NCI-H226 (cell line): ENCODE results near the gene ADAMTS17.
A peak's percentile ranks its signal among the peaks of the same experiment; 100 is the strongest.

Experiments used
- DNase-seq: peaks from one replicate; pipeline ENCODE4 v3.0.0-alpha.2; 2015

The ADAMTS17 gene

DNA sequence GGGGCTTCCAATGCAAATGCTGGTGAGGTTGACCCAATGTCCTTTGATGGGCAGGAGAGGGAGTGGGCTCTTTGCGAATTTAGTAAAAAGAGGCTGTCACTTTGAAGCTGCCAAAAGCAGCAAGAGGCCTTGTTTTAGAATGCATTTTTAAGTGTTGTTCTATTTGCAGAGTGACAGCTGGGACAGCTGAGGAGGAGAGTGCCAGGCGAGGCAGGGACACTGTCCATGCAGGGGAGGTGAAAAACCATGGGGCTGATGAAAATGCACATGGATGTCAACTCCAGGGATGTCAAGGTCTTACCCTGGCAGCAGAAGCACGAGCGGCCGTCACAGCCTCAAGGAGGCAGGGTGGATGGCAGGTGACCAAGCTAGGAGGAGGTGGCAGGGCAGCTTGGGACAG, 279.8 kb downstream of the ADAMTS17 start:
- no peak for DNase-seq

- peak; percentile 99 for DNase-seq
Observed at GRCh38 chr15:100060276-100060926, 281.4 kb downstream of the ADAMTS17 start.

- DNase-seq, result no peak
Observed at GRCh38 chr15:100059521-100059920, 282.3 kb downstream of the ADAMTS17 start.

GRCh38 chr15:100059094-100059493, 282.7 kb downstream of the ADAMTS17 start:
- DNase-seq, result no peak

DNA sequence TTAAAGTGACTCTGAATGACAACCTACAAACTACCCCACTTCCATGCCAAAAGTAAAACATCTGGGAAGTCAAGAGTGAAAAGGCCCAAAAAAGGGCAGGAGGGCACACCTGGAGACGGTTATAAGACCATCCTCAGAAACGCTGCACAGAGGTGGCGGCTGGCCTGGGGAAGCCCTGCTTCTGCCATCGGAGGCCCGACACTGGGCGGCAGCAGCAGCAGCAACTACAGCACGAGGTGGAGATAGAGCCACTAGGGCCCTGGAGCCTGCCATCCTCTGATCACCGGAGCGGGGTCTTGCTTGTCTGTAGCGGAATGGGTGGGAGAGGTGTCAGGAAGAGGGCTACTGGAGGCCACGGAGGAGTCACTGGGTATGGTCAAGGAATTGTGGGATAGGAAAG, 283.3 kb downstream of the ADAMTS17 start:
- no peak for DNase-seq

DNA sequence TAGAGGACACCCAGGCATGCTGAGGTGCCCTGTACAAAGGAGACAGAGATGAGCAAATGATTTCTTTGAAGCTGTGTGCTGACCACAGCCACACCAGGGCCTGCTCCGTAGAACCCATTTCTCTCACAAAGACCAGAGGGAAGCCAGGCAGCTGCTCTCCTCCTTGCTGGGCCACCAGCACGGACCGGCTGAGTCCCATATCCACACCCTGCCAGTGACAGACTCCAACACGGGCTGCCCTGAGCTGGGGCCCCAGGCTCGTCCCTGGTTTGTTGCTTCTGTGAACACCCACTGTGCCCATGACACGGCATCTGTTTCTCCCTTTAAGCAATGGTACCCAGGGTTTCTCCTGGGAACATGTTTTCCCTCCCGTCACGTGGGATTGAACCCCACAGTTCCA, 284.5 kb downstream of the ADAMTS17 start:
- no peak for DNase-seq

DNA sequence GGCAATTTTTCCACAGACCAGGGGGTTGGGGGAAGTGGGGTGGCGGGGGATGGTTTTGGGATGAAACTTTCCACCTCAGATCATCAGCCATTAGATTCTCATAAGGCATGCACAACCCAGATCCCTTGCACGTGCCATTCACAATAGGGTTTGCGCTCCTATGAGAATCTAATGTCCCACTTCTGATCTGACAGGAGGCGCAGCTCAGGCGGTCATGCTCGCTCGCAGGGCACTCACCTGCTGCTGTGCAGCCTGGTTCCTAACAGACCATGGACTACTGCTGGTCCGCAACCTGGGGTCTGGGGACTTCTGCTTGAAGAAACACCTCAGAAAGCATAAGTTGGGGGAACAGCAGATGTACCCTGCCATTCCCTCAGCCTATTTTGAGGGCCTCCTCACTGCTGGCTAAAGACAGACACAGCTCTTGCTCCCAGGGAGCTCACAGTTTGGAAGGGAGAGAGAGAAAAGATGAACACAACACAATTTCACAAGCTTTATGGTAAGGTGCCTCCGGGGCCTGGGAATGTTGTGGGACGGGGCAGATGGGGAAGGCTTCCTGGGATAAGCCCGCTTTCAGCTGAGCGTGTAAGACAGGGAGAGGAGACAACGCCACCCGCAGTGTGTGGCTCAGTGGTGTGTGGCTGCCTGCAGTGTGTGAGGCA, 285.2 kb downstream of the ADAMTS17 start:
- no peak for DNase-seq

DNA sequence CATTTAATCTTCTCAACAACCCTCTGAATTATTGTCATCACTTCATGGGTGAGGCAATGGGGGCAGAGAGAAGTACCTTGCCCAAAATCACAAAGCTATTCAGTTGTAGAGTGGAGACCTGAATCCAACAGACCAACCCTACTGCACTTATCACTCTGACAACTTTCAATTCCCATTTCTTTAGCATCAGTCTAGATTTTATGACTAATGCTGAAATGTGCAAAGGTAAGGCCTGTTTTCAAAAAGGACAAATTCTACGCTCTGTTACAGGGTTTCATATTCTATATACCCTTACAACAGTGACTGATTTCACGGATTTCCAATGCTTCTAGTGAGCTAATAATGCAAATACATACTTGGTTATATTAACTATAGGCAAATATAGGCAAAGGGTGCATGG, 286.0 kb downstream of the ADAMTS17 start:
- DNase-seq, result no peak

DNA sequence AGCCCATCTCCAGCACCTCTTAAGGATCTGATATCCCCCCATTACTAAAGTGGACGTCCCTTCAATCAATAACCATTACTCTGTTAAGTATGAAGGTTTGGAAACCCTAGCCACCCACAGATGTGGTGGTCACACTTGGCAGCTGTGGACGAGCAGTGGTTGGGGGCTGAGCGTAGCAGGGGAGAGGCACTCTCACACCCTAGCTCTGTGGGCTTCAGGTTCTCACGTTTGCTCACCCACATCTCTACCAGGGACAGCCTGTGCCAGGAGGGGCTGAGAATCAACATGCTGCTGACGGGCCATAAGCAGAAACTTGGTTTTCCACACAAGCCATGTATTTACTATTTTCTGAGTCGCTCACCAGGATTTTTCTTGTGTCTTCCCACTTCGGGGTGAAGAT, 287.2 kb downstream of the ADAMTS17 start:
- DNase-seq, result no peak

- peak; percentile 53 for DNase-seq
Observed at GRCh38 chr15:100053474-100054121, 288.2 kb downstream of the ADAMTS17 start.

DNA sequence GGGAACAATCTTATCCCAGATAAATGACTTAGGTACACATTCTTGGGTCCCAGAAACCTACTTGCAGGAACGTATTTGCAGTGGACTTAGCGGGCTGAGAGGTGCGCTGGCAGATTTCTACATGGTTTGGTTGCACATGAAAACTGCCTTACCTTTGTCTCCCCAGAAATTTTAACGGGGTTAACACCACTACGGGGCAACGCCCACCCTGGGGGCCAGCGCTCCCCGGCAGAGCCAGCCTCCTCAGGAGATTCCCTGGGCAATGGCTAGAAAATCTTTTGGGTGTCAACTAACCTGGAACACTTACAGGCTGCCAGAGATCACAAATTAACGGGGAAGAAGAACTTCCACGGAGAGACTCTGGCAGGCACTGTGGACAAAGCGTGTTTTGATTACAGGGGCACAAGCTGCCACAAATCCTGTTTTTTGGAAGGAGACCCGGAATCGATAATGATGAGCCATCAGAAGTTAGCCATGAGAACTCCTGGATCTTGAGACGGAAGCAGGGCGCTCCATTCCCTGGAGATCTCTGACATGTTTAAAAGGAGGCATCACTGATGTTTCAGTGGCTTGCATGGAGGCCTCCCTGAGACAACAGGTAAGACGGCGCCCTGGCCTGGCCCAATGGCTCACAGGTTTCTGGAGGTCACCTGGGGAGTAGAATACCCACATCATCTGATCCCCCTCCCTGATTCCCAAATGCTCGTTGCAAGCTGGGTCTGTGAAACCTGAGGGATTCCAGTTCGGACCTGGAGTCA, 288.9 kb downstream of the ADAMTS17 start:
- no peak for DNase-seq

GRCh38 chr15:100050877-100051786, 290.6 kb downstream of the ADAMTS17 start:
- no peak for DNase-seq

GRCh38 chr15:100049936-100050876, 291.6 kb downstream of the ADAMTS17 start:
- no peak for DNase-seq

DNA sequence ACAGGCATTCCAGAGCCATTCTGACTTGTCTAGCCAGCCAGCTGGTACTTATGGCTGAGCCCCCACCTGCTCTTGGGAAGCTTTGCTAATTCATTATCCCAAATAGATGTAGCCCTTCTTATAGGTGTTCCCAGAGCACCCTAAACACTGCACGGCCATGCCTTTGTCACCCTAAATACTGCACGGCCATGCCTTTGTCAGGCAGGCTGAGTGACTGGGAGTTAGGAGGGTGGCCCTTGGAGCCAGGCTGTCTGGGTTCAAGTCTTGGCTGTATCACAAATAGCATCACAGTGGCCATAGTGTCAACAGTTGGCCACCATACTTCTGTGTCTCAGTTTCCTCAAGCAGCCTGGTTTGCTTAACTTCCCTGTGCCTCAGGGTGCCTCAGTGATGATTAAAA, 292.3 kb downstream of the ADAMTS17 start:
- no peak for DNase-seq

GRCh38 chr15:100048736-100049135, 293.0 kb downstream of the ADAMTS17 start:
- no peak for DNase-seq

DNA sequence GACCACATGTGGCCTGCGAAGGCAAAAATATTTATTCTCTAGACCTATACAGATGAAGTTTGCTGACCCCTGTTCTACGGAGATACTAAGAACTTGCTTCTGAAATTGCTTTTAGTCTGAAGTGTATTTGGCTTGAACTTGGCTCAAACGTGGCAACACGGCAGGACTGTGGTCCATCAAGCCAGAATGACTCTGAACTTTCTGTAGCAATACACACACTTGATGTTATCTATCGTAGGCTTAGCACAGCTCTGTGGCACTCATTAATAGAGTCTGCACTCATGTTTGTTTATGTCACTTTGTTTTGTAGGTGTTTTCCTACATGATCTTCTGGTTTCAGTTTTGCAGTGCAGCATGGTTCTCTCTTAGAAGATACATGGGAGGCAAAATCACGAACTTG, 298.1 kb downstream of the ADAMTS17 start:
- no peak for DNase-seq

GRCh38 chr15:100043068-100043641, 298.6 kb downstream of the ADAMTS17 start:
- peak; percentile 95 for DNase-seq

DNA sequence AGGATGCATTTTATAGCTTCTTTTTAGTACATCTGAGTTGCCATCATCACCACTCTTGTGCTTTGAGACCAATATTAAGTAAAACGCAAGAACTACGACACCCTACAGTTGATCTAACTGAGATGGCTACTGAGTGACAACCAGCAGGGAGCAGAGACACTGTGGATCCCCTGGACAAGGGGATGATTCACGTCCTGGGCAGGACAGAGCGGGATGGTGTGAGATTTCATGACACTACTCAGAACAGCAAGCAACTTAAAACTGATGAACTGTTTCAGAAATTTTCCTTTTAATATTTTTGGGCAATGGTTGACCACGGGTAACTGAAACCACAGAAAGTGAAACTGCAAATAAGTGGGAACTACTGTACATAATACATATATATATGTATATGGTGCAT, 299.2 kb downstream of the ADAMTS17 start:
- DNase-seq, result peak; percentile 9

- no peak for DNase-seq
Observed at GRCh38 chr15:100041127-100041828, 300.5 kb downstream of the ADAMTS17 start.

DNA sequence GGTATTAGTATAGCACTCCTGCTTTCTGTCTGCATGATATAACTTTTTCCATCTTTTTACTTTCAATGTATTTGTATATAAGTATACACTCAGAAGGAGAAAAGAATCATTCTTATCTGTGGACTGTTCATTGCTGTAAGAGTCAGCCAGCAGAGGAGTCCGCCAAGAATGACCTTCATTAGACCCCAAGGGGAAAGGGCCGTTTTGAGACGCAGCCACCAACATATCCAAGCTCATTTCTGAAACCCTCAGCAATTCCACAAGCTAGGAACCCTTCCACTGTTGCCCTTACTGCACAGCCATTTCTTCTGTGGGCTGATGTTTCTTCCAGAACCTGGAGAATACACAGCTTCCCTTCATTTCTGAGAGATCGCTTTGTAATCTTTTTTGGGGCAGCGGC, 301.8 kb downstream of the ADAMTS17 start:
- no peak for DNase-seq
